Medulla oblongata (tissue), 1 donor: Measurements from ENCODE around the gene POC1A.

Experiments used
- DNase-seq: peaks from one replicate; pipeline ENCODE4 v3.0.0-alpha.2; 2015; ENCODE audit errors: extremely low spot score

Gene POC1A

GRCh38 chr3:52104684-52105640 lies 49.3 kb downstream of the POC1A start:
- no peak for DNase-seq

- no peak for DNase-seq
Measured at GRCh38 chr3:52102934-52103333, 51.3 kb downstream of the POC1A start.

DNA sequence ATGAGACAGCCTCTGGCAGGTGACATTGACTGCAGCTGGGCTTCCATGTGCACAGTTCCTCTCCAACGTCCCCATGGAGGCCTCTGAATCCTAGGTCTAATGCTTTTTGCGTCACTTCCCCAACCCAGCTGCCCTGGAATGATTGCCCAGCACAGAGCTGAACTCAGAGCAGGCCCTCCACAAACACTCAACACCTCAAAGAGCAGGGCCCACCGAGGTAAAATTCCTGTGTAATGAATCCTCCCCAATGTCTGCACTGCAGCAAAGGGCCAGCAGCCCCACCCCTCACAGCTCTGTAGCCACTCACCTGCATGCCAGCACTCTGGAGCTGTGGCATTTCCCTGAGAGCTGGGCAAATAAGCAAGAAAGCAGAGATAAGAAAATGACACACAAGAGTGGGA lies 55.2 kb downstream of the POC1A start:
- DNase-seq: no peak

GRCh38 chr3:52097851-52098507 lies 56.2 kb downstream of the POC1A start:
- DNase-seq: no peak

GRCh38 chr3:52095990-52096775 lies 58.0 kb downstream of the POC1A start:
- DNase-seq: no peak

DNA sequence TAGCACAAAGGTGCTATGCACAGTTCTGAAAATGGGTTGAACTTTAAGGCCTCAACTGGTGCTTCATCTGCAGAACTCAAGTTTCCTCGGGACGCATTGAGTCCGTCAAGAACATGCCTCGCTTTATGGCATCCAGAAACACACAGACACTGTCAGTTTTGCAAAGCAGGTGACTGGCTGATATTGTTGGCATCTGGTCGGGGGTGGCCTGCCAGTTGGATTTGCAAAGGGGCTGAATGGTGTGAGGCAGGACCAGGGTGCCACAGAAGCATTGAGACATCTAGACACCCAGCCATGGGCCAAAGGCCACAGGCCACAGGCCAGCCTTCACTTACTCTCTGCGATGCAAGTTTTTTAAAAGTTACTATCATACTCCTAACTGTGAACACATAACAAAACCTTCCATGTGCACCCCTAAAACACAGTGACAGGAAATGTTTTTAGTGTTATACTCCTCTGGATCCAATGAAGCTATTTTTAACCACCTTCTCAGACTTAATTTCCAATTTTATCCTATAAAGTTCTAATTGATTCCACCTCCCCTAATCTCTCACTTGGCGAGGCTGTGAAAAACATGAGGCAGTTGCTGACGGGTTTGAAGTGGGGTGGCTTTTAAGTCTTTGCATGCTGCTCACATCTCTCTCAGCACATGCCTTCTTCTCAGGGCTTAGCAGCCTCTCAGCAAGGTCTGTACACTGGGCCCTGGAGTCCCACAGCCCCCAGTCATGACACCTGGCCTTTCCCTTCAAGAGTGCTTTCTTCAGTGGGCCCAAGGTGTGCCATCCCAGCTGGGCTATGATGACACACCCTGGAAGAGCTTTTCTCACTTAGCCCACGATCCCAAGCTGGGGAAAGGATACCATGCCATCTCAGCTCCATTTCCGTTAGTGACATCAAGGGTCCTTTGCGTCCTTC lies 59.4 kb downstream of the POC1A start:
- no peak for DNase-seq

DNA sequence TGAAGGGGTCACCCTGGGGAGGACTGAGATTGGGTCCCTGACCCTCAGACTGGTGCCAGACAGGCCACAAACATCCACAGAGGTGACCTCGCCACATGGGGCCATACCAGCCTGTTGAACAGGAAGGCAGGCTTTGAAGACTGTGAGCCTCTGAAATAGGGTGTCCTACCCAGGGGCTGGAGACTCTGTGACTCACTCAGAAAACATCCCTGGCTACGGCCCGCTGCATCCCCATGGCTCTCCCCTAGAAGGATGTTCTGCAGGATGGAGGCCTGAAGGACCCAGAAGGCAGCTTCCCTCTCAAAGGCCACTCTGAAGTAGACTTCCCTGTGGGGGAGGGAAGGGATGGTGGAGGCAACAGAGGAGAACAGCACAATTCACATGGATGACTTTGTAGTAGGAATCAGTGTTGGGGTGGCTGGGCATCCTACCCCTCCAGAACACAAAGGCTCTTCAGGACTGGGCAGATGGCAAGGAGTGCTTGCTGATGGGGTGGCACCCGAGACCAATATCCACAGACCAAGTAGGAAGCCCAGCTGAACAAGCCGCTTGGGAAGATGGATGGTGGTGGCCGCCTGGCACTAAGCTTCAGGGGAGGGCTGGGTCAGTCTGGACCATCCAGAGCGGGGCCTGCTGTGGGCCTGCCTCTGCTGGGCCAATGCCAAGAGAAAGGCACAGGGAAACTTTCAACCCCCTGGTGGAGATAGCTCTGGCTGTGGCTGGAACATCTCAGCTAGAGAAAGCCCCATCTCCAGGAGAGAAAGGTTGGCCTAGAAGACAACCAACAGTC lies 60.3 kb downstream of the POC1A start:
- no peak for DNase-seq

DNA sequence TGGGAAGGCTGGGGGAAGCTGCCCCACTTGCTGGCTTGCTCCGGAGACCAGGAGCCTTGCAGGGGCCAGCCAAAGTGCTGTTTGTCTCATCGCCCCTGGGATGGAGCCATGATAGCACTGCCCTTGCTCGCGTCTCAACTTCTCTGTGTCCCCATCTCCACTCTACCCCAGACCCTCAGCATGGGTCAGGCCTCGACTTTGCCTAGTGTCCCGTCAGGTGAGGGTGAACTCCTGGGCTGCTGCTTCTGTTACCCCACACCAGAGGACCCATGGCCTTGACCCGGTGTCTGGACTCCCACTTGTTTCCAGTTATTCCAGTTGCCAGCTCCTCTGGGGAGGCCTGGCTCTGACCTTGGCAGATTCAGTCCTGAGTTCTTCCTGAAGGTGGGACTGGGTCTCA lies 61.3 kb downstream of the POC1A start:
- no peak for DNase-seq

- no peak for DNase-seq
Measured at GRCh38 chr3:52092271-52092660, 62.0 kb downstream of the POC1A start.

DNA sequence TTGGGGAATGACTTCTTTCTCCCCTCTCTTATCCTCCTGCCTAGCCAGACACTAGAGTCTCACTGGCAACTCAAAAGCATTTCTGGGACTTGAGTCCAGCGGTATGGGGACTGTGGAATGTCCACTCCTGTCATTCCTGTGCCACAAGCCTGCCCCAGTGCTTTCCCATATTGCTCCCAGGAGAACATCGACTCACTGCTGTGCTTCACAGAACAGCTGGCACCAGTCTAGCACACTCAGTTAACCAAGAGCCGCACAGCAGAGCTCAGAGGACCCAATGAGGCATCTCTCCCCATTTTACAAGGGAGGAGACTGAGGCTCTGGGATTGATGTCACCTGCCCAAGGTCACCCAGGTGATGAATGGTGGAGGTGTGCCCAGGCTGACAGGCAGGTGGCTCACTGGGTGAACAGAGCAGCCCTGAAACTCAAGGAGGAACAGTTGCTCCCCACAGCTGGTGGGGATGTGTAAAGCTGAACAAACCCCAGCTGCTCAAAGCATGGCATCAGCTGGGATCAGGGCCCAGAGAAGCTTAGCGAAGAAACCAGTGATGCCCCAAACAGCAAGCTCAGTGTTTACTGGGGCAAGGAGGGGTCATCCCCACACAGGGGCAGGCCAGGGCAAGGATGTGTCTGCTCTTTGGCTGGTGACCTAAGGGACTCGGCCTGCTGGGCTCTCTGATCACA lies 62.5 kb downstream of the POC1A start:
- peak; percentile 67 for DNase-seq

- no peak for DNase-seq
Measured at GRCh38 chr3:52090933-52091468, 63.2 kb downstream of the POC1A start.

DNA sequence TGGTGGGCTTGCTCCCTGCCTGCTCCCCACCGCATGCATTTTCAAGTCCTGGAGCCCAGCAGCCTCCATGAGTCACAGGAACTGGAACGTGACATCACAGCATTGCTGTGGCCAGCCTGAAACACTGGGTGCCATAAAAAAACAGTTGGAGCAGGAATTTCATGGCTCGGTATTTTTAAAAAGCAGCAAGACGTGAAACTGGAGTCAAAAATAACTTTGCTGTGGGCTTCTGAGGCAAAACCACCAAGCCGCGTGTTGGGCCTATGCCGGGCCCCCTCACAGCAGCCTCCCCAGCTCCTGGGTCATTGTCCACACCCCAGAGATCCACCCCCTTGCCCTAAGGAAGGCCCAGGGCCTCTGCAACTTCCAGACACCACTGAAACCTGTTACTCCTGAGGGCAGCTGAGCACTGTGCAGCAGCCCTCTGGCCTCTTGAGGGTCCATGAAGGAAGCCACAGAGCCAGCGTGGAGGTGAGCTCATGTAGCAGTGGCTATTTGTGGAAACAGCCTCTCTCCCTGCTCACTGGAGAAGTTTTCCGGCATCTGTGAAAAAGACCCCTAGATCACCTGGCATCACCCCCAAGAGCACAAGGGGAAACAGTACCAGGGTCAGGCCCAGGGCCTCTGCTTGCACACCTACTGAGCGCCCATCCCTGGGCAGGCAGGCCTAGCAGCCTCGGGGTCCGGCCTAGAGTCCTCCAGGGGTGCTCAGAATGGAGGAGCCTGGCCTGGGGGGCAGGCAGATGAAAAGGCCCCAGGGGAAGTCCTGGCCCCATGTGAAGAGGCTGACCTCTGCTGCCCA lies 63.9 kb downstream of the POC1A start:
- DNase-seq: no peak

GRCh38 chr3:52089691-52090090 lies 64.5 kb downstream of the POC1A start:
- DNase-seq: no peak

- DNase-seq: no peak
Measured at GRCh38 chr3:52088445-52089367, 65.5 kb downstream of the POC1A start.

DNA sequence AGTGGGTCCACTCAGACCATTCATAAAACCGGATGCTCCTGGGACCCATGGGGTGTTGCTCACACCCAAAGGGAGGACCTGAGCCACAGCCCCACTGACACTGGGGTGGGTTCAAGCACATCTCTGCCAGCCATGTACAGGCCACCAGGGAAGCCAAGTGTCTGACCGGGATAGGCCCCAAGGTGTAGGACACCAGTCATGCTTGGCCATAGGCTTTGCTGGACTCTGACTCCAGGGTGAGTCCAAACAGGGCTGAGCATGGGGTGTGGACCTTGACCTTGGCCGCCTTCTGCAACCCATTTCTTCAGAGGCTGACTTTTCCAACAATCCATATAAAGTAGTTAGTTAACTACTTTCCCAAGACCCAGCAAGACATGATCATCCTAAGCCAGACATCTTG lies 66.5 kb downstream of the POC1A start:
- no peak for DNase-seq

GRCh38 chr3:52086976-52087663 lies 67.1 kb downstream of the POC1A start:
- no peak for DNase-seq

GRCh38 chr3:52086461-52086860 lies 67.8 kb downstream of the POC1A start:
- no peak for DNase-seq
